ENCODE measurements around the gene STK38.
"Not testable (repeated sequence)": the region's sequence is repeated elsewhere in the genome, so short reads cannot be mapped to it uniquely, and the experiment has no call there.

Gene STK38

DNA sequence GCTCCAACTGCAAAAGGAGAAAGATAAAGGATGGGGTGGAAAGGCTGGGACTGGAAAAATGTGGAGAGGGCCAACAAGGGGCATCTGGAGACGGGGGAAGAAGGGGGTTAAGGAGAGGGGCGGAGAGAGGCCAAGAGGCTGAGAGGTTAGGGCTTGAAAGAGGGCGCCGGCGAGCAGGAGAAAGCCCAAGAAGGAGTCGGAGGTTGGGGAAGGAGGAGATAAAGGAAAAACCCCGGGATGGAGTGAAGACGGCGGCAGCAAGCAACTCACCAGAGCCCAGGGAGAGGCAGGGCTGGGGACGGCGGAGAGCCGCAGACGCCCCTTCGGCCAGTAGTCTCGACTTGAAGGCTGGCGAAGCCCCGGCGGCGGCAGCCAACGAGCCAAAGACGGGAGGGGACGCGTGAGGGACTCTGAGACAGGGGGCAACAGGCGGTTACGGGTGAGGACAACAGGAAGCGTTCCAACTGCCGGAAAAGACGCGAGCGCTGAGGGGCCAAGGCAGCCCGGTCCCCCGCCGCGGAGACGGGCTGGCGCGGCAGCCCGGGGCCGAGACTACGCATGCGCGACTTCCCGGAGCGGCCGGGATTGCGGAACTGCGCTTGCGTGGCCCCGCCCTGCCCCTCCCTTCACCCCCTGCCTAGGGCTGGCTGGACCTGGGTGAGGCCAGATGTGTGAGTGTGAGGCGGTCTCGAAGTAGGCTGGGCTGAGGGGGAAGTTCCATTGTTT, at the start of gene STK38:
STK38 (minus strand) TSS at position 560 of the 726 bp plus-strand sequence. CDS start 7,277 bp downstream, outside the sequence.
- DNase-seq = peak; percentile 60

DNA sequence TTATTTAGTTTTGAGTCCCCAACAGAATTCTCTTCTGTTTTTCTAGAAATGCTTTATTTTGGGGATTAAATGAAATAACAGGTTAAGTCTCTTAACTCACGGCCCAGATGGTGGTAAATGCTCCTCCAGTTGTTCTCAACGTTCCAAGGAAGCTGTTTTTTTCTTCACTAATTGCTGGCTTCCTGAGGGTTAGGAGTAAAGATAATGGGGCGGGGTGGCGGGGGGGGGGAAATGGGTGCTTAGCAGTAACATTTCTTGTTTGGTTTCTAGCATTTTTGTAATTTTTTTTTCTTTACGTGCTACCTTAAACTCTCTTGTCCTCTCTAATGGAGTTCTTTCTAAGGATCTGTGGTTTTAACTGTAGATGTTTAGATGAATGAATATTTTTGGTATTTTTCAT, 49.1 kb upstream of the STK38 start:
- DNase-seq = no peak

DNA sequence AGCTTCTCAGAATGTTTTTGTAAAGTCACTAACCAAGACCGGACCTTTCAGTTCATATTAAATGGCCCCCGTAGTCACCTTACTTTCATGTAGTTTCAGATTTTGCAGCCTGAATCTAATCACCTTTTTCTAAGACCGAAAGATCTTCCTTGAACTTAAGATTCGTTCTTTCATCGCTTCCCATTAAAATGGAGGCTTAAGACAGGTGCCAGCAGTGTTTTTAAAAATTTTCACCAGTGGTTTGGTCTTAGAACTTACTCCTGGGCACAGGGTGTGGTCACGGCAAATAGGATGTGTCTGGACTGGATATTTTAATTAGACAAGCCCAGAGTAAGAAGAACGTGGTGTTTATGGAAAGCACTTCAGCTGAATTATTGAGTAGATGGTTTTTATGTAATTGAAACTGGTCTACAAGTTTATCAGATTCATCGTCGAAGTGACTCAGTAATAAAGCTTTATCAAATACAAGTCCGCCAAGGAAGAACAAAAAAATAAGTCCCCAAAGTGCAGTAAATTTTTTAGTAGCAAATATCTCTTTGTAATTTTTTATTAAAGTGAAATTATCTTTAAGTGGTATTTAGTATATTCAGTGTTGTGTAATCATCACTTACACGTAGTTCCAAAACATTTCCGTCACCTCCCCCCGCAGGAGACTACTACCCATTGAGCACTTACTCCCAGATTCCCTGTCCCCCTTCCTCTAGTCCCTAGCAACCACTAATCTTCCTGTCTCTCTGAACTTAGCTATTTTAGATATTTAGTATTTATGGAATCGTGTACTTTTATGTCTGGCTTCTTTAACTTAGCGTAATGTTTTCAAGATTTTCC, 47.8 kb upstream of the STK38 start:
- DNase-seq = no peak

DNA sequence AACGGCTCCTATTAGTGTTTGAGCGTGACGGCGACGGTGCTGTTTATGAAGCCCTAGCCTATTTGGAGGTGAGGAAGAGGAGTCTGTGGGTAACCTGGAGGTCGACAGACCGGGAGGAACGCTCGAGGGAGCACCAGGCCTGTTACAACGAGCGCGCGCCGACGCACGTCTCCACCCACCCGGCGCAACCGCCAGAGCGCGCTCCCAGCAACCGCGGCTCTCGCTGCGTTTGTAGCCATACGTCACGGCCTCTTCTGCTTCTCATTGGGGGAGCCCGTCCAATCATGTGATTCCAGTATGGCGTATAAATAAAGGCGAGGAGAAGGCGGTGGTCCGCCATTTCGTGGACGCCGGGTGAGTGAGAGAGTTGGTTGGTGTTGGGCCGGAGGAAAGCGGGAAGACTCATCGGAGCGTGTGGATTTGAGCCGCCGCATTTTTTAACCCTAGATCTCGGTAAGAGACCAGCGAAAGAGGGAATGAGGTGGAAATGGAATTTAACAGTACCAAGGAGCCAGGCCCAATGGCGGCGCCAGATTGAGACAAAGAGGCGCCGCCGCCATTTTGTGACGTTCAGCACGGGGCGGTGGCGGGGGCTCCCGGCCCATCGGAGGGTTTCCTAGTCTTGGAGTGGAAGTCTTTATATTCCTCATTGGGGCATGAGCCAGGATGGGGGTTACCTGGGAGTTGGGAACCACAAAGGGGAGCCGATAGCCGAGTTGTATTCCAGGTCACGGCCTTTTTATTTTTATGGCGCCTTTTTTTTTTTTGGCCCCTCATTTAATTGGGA, 46.9 kb upstream of the STK38 start, which contains the start of gene SRSF3:
SRSF3 (plus strand) TSS at position 334 of the 787 bp plus-strand sequence. CDS start 2,401 bp downstream, outside the sequence.
- peak; percentile 88 for DNase-seq

DNA sequence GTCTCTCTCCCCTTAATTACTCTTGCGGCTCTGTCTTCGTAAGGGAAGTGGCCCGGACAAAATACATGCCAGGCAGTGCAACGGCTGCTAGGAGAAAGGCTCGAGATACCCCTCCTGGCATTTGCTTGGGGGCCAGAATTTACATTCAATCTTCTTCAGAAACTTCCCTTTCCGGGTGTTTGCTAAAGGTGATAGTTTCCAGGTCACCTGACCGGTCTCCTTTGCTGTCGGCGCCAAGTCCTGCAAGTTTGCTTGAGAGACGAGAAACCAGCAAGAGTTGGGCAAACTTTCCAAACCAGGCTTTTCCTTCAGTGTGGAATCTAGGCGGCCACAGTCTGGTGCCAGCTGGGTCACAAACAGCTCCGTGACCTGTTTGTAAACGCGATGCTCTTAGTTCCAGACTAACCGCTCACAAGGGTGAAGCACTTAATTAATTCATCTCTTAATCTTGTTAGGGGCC, 46.3 kb upstream of the STK38 start:
- no peak for DNase-seq

DNA sequence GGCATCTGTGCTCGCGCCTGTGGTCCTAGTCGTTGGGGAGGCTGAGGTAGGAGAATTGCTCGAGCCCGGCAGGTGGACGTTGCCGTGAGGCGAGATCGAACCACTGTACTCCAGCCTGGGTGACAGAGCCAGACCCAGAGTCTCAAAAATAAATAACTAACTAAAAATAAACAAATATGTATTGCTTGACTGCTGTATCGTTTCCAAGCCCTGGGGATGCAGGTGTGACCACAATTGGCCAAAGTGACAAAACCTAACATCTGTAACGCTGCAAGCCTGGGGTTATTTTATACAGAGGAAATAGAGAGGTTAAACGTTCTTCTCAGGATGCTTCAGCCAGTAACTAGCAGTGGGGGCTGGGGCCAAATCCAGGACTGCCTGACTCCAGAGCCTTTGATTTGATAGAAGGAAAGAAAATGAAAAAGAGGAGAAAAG, 45.0 kb upstream of the STK38 start:
- DNase-seq = no peak

DNA sequence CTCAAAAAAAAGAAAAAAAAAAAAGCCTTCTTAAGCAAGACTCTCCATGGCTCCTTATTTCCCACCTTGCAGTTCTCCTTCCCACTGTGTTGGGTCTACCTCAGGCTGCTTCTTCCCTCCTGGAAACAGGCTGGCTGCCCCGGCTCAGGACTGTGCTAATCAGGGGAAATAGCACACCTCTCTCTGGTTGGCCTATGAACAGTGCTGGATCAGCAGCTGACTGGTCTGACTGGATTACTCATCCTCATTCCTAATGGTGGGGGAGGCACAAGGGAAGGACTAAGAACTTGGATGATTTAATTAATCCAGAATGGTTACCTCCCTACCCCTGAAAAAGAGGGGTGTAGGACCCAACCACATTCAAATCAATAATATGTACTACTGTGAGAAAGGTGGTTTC, 43.0 kb upstream of the STK38 start:
- DNase-seq = no peak

DNA sequence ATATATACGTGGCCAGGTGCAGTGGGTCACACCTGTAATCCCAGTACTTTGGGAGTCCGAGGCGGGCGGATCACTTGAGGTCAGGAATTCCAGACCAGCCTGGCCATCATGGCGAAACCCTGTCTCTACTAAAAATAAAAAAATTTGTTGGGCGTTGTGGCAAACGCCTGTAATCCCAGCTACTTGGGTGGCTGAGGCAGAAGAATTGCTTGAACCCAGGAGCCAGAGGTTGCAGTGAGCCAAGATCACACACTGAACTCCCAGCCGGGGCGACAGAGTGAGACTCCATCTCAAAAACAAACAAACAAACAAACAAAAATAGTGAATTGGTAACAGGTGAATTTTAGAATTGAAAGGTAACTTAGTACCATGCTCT, 41.7 kb upstream of the STK38 start:
- not testable (repeated sequence) for DNase-seq

DNA sequence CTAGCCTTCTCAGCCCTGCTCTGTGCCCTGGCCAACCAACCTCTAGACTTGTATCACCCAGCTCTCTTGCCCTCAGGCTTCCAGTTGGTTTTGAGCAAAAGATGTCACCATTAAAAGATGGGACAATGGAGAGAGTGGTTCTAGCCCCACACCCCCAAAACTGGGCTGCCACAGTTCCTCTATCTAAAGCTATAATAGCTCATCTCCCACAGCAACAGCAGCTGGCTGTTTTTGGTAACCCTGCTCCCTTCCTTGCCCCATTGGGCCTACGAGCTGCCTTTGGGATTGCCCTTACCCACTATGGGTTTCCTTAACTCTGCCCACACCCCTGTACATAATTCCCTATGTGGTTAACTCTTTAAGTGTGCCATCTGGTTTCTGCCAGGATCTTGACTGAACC, 39.3 kb upstream of the STK38 start:
- DNase-seq = no peak

DNA sequence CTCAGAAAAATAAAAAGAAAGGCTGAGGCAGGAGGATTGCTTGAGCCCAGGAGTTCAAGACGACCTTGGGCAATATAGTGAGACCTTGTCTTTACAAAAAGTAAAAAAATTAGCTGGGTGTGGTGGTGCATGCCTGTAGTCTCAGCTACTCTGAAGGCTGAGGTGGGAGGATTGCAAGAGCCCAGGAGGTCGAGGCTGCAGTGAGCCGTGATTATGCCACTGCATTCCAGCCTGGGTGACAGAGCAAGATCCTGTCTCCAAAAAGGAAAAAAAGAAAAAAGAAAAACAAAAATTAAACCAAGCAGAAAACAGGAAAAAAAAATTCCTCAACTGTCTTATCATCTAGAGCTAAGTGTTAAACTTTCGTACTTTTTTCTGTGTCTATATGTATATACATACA, 34.4 kb upstream of the STK38 start:
- DNase-seq = no peak

DNA sequence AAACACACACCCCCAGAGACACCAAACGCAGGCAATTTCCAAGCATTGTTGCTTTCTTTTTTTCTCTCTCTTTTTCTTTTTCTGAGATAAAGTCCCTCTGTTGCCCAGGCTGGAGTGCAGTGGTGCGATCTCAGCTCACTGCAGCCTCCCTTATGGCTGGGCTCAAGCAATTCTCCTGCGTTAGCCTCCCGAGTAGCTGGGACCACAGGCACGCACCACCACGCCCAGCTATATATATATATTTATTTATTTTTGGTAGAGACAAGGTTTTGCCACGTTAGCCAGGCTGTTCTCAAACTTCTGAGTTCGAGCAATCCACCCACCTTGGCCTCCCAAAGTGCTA, 32.9 kb upstream of the STK38 start:
- DNase-seq = no peak

DNA sequence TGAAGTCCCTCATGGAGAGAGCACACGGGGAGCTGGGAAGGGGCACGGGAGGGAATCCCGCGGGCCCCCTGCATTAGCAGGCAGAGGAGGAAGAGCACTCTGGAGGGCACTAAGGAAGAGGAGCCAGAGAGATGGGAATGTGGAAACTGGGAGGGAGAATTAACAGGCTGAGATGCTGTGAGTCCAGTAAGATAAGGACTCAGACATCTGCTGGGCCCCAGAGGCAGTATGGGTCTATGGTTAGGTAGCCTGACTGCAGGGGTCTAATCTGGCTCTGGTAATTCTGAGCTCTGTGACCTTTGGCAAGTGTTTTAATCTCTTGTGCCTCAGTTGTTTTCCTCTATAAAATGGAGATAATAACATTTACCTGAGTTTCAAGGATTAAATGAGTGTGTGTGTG, 31.2 kb upstream of the STK38 start:
- no peak for DNase-seq

DNA sequence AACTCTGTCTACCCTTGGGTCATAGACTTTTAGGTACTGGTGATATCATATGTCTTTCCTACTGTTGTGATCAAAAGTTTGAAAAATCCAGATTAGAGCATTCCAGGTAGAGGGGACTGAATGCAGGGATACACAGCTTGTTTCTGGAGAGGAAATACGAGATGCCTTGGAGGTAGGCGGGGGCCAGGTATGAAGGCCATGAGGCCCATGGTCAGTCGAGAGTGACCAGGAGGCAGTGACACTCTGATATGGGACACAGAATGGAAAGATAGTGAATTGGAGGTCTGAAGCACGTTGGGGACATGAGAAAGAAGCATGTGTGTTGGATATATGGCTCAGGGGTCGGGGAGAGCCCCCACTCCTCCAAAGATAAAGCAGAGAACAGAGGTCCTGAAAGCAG, 30.8 kb upstream of the STK38 start:
- DNase-seq = no peak

DNA sequence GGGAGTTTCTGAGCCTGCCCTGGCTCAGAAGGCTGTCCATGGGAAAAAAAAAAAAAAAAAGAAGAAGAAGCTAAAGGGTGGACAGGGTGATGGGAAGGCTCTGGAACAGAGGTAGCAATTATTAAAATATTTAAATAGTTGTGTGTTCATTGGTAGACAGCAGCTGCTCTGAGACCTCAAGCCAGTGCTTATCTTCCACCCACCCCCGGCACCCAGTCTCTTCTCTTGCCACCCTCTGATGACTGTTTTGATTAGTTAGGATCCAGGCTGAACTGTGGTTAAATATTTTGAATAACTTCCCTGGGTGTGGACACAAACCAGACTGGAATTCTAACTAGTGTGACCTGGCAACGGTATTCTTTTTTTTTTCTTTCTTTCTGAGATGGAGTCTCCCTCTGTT, 30.0 kb upstream of the STK38 start:
- no peak for DNase-seq

DNA sequence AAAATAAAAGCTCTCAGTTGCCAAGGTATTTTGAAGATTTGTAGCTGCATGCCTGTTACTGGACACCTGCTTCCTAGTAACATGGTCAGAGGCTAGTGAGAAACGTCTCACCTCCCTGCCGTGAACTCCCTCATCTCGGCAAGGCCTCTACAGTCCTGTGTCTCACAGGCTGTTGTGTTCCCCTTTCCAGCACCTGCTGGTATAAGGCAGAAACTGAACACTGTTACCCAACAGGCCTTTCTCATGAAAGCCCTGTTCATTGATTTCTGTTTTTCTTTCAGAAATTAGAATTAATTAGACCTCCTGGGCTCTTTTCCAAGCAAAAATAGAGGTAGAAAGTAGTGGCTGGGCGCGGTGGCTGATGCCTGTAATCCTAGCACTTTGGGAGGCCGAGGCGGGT, 29.3 kb upstream of the STK38 start:
- DNase-seq = no peak

DNA sequence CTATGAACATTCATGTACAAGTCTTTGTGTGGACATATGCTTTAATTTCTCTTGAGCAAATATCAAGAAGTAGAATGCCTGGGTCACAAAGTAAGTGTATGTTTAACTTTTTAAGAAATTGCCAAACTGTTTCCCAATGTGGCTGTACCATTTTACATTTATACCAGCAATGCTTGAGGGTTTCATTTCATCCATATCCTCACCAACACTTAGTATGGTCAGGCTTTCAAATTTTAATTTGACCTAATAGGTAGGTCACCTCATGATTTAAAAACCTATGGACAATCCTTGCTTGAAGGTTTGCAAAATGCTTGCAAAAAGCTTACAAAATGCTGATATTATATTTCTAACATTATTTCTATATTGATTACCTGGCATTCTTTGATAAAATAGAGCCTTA, 27.4 kb upstream of the STK38 start:
- no peak for DNase-seq

DNA sequence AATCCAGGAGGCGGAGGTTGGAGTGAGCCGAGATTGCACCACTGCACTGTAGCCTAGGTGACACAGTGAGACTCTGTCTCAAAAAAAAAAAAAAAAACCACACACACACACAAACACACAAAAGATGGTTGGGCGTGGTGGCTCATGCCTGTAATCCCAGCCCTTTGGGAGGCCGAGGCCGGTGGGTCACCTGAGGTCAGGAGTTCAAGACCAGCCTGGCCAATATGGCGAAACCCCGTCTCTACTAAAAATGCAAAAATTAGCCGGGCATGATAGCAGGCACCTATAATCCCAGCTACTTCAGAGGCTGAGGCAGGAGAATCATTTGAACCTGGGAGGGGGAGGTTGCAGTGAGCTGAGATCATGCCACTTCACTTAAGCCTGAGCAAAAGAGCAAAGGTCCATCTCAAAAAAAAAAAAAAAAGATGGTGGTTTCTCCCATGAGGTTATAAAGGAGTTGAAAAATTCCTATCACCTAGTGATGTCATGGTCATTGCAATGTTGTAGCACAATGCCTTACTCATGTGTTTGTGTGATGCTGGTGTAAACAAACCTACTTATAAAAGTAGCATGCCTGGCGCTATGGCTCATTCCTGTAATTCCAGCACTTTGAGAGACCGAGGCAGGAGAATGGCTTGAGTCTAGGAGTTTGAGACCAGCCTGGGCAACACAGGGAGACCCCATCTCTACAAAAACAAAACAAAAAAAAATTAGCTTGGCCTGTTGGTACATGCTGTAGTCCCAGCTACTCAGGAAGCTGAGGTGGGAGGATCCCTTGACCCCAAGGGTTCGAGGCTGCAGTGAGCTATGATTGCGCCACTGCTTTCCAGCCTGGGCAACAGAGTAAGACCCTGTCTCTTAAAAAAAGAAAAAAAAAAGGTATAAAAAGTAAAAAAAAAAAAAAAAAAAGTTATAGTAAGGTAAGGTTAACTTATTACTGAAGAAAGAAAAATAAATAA, 25.4 kb upstream of the STK38 start:
- not testable (repeated sequence) for DNase-seq

DNA sequence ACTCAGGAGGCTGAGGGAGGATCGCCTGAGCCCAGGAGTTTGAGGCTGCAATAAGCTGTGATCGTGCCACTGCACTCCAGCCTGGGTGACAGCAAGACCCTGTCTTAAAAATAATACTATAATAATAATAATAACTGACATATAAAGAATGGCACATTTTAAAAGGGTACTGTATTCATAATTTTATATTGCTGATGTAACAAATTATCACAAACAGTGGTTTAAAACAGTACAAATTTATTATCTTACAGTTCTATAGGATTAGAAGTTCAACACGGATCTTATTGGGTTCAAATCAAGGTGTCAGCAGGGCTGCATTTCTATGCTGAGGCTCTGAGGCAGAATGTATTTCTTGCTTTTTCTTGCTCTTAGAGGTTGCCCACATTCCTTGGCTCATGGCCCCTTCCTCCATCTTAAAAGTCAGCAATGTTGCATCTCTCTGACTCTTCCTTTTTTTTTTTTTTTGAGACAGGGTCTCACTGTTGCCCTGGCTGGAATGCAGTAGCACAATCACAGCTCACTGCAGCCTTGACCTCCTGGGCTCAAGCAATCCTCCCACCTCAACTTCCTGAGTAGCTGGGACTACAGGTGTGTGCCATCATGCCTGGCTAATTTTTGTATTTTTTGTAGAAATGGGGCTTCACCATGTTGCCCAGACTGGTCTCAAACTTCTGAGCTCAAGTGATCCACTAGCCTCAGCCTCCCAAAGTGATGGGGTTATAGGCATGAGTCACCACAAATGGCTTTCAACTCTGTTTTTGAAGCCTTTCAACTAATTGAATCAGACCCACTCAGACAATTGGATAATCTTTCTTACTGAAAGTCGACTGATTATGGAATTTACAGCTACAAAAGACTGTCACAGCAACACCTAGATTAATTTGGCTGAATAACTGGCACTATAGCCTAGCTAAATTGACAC, 24.1 kb upstream of the STK38 start:
- DNase-seq = no peak

DNA sequence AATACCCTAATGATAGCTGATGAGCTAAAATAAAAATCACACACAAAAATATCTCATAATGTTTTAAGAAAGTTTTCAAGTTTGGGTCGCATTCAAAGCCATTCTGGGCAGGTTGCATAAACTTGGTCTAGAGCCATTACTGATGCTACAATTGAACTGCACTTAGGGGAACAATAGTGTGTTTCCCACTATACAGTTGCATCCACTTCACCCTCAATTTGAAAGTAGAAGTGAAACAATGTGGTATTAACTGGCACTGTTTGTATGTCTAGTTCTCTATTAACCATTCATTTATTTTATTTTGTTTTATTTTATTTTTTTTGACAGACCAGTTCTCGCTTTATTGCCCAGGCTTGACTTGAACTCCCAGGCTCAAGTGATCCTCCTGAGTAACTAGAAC, 23.0 kb upstream of the STK38 start:
- DNase-seq = no peak

DNA sequence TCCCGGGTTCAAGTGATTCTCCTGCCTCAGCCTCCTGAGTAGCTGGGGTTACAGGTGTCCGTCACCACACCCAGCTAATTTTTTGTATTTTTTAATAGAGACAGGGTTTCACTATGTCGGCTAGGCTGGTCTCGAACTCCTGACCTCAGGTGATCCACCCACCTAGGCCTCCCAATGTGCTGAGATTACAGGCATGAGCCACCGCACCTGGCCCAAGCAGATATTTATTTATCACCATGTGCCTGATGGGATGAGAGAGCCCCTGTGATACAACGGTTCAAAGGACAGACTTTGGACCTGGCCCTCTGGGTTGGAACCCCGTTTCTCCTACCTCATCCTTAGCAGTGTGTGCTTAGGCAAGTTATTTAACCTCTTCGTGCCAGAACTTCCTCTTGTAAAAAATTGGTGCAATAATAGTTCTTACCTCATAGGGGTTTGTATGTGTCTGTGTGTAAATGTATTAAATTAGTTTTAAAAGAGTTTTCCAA, 19.2 kb upstream of the STK38 start:
- DNase-seq = no peak

DNA sequence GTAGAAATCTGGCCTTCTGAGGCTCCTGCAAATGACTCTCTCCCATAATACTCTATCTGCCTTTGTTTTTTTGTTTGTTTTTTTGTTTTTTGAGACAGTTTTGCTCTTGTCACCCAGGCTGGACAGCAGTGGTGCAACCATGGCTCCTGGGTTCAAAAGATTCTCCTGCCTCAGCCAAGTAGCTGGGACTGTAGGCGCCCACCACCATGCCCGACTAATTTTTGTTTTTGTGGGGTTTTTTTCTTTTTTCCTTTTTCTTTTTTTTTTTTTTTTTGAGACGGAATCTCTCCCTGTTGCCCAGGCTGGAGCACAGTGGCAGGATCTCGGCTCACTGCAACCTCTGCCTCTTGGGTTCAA, 16.6 kb upstream of the STK38 start:
- DNase-seq = no peak
